HFF-Myc (cell line): ENCODE data around the gene TCEAL5.
"Not testable (repeated sequence)": the region's sequence is repeated elsewhere in the genome, so short reads cannot be mapped to it uniquely, and the experiment has no call there.

Source experiments
- DNase-seq: peaks from one replicate; pipeline ENCODE4 v3.0.0-alpha.2; 2011; ENCODE audit warnings: low read depth; ENCODE audit errors: extremely low read depth
- H3K4me3 ChIP-seq: replicated peaks from 2 replicates; pipeline ENCODE4 v1.5.1; 2011; ENCODE audit warnings: low read depth, mild to moderate bottlenecking, control low read depth, low read length
- CTCF ChIP-seq: IDR thresholded peaks from 2 replicates; pipeline ENCODE4 v1.5.1; 2012; ENCODE audit warnings: mild to moderate bottlenecking, low read depth, low read length, control low read depth; ENCODE audit errors: missing control alignments

The TCEAL5 gene

GRCh38 chrX:103234869-103235268 is 41.7 kb downstream of the TCEAL5 start:
- TF ChIP-seq CTCF, result no peak

GRCh38 chrX:103233263-103233662 is 43.3 kb downstream of the TCEAL5 start:
- no peak for DNase-seq
- H3K4me3 ChIP-seq, result no peak overlapping the region
- no peak for TF ChIP-seq CTCF

More at GRCh38 chrX:103234869-103235268, 41.7 kb downstream of the TCEAL5 start:
- no peak for DNase-seq
- H3K4me3 ChIP-seq, result no peak overlapping the region

GRCh38 chrX:103225918-103226317 is 50.6 kb downstream of the TCEAL5 start:
- DNase-seq, H3K4me3 ChIP-seq: not testable (repeated sequence)
